ENCODE data around the gene CNGB1.

- no peak for TF ChIP-seq CTCF (conservative IDR thresholded peaks at IDR 0.05; ENCODE audit: low read length)
- TF ChIP-seq EZH2phosphoT487 (IDR thresholded peaks at IDR 0.05; ENCODE audit: borderline replicate concordance), result no peak
Observed at GRCh38 chr16:57966986-57967385, 3.9 kb downstream of the CNGB1 start.

All from Loucy (cell line).